Measurements from ENCODE around the gene LCE3E.

LCE3E gene

GRCh38 chr1:152517237-152517811, 49.3 kb downstream of the LCE3E start:
- DNase-seq (ENCODE audit: low read depth in 3 of 3, low spot score in 1 of 3): no peak

GRCh38 chr1:152516082-152516481, 50.5 kb downstream of the LCE3E start:
- no peak for DNase-seq (ENCODE audit: low read depth in 3 of 3, low spot score in 1 of 3)
